Liver (tissue), 9 donors: ENCODE data around the gene SPG21. TPM values are rescaled to one million over a fixed set of nuclear protein-coding genes. Genes with fewer than 3 reads are reported as not detected.

ENCODE experiments used
- DNase-seq: peaks from one replicate; pipeline ENCODE4 v3.0.0-alpha.2; 2017; ENCODE audit warnings: low spot score
- H3K27ac ChIP-seq, 2 donors: one replicate each; pipeline ENCODE4 v1.7.0; 2013; ENCODE audit warnings: inconsistent platforms in 2 of 2, low read length in 2 of 2, control low read depth in 1 of 2, low read depth in 1 of 2, mild to moderate bottlenecking in 1 of 2
- H3K27me3 ChIP-seq, 4 donors: one replicate each; pipeline versions ENCODE4 v1.6.1 to v1.7.0; 2013; ENCODE audit warnings: low read length in 3 of 4, inconsistent platforms in 1 of 4, mild to moderate bottlenecking in 1 of 4, moderate library complexity in 1 of 4; ENCODE audit not compliant: control insufficient read depth in 4 of 4, insufficient read depth in 4 of 4
- H3K36me3 ChIP-seq, 4 donors: one replicate each; pipeline versions ENCODE4 v1.6.1 to v1.7.0; 2013; ENCODE audit warnings: low read length in 3 of 4, mild to moderate bottlenecking in 3 of 4, low read depth in 1 of 4, moderate library complexity in 1 of 4; ENCODE audit not compliant: control insufficient read depth in 4 of 4, insufficient read depth in 3 of 4
- H3K4me1 ChIP-seq, 4 donors: one replicate each; pipeline versions ENCODE4 v1.6.1 to v1.7.0; 2013; ENCODE audit warnings: low read length in 3 of 4, mild to moderate bottlenecking in 3 of 4, moderate library complexity in 1 of 4; ENCODE audit not compliant: control insufficient read depth in 4 of 4, insufficient read depth in 4 of 4
- H3K4me3 ChIP-seq, 3 donors: one replicate each; pipeline versions ENCODE4 v1.6.1 to v1.7.0; 2013; ENCODE audit warnings: low read length in 3 of 3, control low read depth in 1 of 3, low read depth in 1 of 3, mild to moderate bottlenecking in 1 of 3
- H3K9ac ChIP-seq, 2 donors: one replicate each; pipeline ENCODE4 v1.7.0; 2013; ENCODE audit warnings: low read length in 2 of 2, mild to moderate bottlenecking in 2 of 2, moderate library complexity in 2 of 2, control low read depth in 1 of 2, low read depth in 1 of 2
- H3K9me3 ChIP-seq, 4 donors: one replicate each; pipeline versions ENCODE4 v1.6.1 to v1.7.0; 2013; ENCODE audit warnings: low read length in 3 of 4; ENCODE audit not compliant: control insufficient read depth in 4 of 4
- FOXA1 ChIP-seq: IDR thresholded peaks from 2 replicates; pipeline ENCODE4 v1.6.1; 2016; ENCODE audit warnings: antibody characterized with exemption
- FOXA2 ChIP-seq: IDR thresholded peaks from 2 replicates; pipeline ENCODE4 v1.6.1; 2016; ENCODE audit warnings: antibody characterized with exemption
- GABPA ChIP-seq, 2 donors: IDR thresholded peaks in 1 of 2; conservative IDR thresholded peaks in 1 of 2; 2 replicates each; pipeline ENCODE4 v1.6.1; 2016; ENCODE audit warnings: antibody characterized with exemption in 2 of 2, mild to moderate bottlenecking in 1 of 2, moderate library complexity in 1 of 2
- HNF4A ChIP-seq, 2 donors: conservative IDR thresholded peaks; 2 replicates each; pipeline ENCODE4 v1.6.1; 2016; ENCODE audit warnings: antibody characterized with exemption in 2 of 2, mild to moderate bottlenecking in 2 of 2
- HNF4G ChIP-seq: IDR thresholded peaks from 2 replicates; pipeline ENCODE4 v1.6.1; 2016; ENCODE audit warnings: antibody characterized with exemption
- JUND ChIP-seq, 2 donors: IDR thresholded peaks; 2 replicates each; pipeline ENCODE4 v1.6.1; 2016; ENCODE audit warnings: antibody characterized with exemption in 2 of 2
- NR2F2 ChIP-seq: IDR thresholded peaks from 2 replicates; pipeline ENCODE4 v1.6.1; 2016; ENCODE audit warnings: antibody characterized with exemption
- RAD21 ChIP-seq, 2 donors: IDR thresholded peaks; 2 replicates each; pipeline ENCODE4 v1.6.1; 2016; ENCODE audit warnings: antibody characterized with exemption in 2 of 2, mild to moderate bottlenecking in 2 of 2
- RXRA ChIP-seq, 2 donors: IDR thresholded peaks; 2 replicates each; pipeline ENCODE4 v1.6.1; 2017 to 2018; ENCODE audit warnings: antibody characterized with exemption in 2 of 2, mild to moderate bottlenecking in 1 of 2
- SP1 ChIP-seq: IDR thresholded peaks from 2 replicates; pipeline ENCODE4 v1.6.1; 2018; ENCODE audit warnings: antibody characterized with exemption, mild to moderate bottlenecking
- TAF1 ChIP-seq: conservative IDR thresholded peaks from 2 replicates; pipeline ENCODE4 v1.6.1; 2016; ENCODE audit warnings: antibody characterized with exemption, mild to moderate bottlenecking
- YY1 ChIP-seq: IDR thresholded peaks from 2 replicates; pipeline ENCODE4 v1.6.1; 2016; ENCODE audit warnings: antibody characterized with exemption, mild to moderate bottlenecking
- WGBS: extraction: QIAGEN DNeasy Blood & Tissue Kit; methylation state at CpG from one replicate; pipeline ENCODE4 v1.1.7; 2013; 5-methylcytosine and 5-hydroxymethylcytosine counted together
- polyA plus RNA-seq, 2 donors: library from polyadenylated mRNA; stranded (reverse) in 1 of 2; unstranded in 1 of 2; fragments of 200-250 nt in 1 of 2; fragments of >200 nt in 1 of 2; fragmentation: Nextera tagmentation in 1 of 2; extraction: Ambion mirVana in 1 of 2; gene quantifications; one replicate each; pipeline versions ENCODE4 v1.2.1 to v1.2.3, GENCODE V29; 2013 to 2015
- total RNA-seq, 2 donors: library from RNA; depleted of rRNA; stranded (reverse); fragments of >200 nt; gene quantifications; one replicate each; pipeline ENCODE4 v1.2.3, GENCODE V29; 2014
- TF ChIP-seq, protein P1 (sequence below): IDR thresholded peaks from 2 replicates; pipeline ENCODE4 v1.6.1; 2016; ENCODE audit warnings: antibody characterized with exemption
- TF ChIP-seq, protein P2 (sequence below): fragments of 150-350 bp; IDR thresholded peaks from 2 replicates; pipeline ENCODE4 v1.5.1; 2017; ENCODE audit warnings: improper control_type of control experiment, low read depth, low read length; ENCODE audit not compliant: missing input control
- TF ChIP-seq, protein P3 (sequence below): IDR thresholded peaks from 2 replicates; pipeline ENCODE4 v1.6.1; 2016; ENCODE audit warnings: antibody characterized with exemption, mild to moderate bottlenecking
- donor health status: healthy.
- donor health status: healthy.
- donor health status: healthy.
- donor health status: healthy.
- donor health status: healthy.

Gene SPG21
- total and polyA plus RNA-seq, 4 donors = 27.4 to 50.7 (median 41.2) TPM

DNA sequence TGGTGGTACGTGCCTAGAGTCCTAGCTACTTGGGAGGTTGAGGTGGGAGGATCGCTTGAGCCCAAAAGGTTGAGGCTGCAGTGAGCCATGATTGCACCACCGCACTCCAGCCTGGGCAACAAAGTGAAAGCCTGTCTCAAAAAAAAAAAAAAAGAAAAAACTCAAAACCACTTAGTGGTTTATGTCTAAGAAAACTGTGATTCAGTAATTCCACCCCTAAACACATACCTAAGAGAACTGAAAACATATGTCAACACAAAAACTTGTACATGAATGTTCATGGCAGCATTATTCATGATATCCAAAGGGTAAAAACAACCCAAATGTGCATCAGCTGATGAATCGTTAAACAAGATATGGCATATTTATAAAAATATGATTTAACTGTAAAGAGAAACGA is 14.3 kb downstream of the SPG21 start (continued):
- TF ChIP-seq, protein P1, sequence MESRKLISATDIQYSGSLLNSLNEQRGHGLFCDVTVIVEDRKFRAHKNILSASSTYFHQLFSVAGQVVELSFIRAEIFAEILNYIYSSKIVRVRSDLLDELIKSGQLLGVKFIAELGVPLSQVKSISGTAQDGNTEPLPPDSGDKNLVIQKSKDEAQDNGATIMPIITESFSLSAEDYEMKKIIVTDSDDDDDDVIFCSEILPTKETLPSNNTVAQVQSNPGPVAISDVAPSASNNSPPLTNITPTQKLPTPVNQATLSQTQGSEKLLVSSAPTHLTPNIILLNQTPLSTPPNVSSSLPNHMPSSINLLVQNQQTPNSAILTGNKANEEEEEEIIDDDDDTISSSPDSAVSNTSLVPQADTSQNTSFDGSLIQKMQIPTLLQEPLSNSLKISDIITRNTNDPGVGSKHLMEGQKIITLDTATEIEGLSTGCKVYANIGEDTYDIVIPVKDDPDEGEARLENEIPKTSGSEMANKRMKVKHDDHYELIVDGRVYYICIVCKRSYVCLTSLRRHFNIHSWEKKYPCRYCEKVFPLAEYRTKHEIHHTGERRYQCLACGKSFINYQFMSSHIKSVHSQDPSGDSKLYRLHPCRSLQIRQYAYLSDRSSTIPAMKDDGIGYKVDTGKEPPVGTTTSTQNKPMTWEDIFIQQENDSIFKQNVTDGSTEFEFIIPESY = no peak
- no peak for TF ChIP-seq YY1
- TF ChIP-seq, protein P2, sequence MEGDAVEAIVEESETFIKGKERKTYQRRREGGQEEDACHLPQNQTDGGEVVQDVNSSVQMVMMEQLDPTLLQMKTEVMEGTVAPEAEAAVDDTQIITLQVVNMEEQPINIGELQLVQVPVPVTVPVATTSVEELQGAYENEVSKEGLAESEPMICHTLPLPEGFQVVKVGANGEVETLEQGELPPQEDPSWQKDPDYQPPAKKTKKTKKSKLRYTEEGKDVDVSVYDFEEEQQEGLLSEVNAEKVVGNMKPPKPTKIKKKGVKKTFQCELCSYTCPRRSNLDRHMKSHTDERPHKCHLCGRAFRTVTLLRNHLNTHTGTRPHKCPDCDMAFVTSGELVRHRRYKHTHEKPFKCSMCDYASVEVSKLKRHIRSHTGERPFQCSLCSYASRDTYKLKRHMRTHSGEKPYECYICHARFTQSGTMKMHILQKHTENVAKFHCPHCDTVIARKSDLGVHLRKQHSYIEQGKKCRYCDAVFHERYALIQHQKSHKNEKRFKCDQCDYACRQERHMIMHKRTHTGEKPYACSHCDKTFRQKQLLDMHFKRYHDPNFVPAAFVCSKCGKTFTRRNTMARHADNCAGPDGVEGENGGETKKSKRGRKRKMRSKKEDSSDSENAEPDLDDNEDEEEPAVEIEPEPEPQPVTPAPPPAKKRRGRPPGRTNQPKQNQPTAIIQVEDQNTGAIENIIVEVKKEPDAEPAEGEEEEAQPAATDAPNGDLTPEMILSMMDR = no peak

DNA sequence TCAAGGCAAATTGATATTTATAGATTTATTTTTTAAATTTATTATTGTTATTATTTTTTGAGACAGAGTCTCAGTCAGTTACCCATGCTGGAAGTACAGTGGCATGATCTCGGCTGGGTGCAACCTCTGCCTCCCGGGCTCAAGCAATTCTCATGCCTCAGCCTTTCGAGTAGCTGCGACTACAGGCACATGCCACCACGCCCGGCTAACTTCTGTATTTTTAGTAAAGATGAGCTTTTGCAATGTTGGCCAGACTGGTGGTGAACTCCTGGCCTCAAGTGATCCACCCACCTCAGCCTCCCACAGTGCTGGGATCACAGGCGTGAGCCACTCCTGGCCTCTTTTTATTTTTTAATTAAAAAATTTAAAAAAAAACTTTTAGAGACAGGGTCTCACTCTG is 19.0 kb downstream of the SPG21 start:
- TF ChIP-seq RAD21 (IDR thresholded peaks at IDR 0.05) = no peak
- no peak for TF ChIP-seq FOXA1
- TF ChIP-seq, protein P1 = no peak
- TF ChIP-seq NR2F2 = no peak
- TF ChIP-seq YY1 = no peak
- no peak for TF ChIP-seq FOXA2
- TF ChIP-seq HNF4A (conservative IDR thresholded peaks at IDR 0.05) = no peak
- no peak for TF ChIP-seq GABPA (IDR thresholded peaks at IDR 0.05 in 1 of 2, conservative IDR thresholded peaks at IDR 0.05 in 1 of 2)
- no peak for TF ChIP-seq JUND (IDR thresholded peaks at IDR 0.05)
- TF ChIP-seq, protein P2 = no peak
- TF ChIP-seq, protein P3, sequence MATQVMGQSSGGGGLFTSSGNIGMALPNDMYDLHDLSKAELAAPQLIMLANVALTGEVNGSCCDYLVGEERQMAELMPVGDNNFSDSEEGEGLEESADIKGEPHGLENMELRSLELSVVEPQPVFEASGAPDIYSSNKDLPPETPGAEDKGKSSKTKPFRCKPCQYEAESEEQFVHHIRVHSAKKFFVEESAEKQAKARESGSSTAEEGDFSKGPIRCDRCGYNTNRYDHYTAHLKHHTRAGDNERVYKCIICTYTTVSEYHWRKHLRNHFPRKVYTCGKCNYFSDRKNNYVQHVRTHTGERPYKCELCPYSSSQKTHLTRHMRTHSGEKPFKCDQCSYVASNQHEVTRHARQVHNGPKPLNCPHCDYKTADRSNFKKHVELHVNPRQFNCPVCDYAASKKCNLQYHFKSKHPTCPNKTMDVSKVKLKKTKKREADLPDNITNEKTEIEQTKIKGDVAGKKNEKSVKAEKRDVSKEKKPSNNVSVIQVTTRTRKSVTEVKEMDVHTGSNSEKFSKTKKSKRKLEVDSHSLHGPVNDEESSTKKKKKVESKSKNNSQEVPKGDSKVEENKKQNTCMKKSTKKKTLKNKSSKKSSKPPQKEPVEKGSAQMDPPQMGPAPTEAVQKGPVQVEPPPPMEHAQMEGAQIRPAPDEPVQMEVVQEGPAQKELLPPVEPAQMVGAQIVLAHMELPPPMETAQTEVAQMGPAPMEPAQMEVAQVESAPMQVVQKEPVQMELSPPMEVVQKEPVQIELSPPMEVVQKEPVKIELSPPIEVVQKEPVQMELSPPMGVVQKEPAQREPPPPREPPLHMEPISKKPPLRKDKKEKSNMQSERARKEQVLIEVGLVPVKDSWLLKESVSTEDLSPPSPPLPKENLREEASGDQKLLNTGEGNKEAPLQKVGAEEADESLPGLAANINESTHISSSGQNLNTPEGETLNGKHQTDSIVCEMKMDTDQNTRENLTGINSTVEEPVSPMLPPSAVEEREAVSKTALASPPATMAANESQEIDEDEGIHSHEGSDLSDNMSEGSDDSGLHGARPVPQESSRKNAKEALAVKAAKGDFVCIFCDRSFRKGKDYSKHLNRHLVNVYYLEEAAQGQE = no peak
- no peak for TF ChIP-seq SP1
- no peak for TF ChIP-seq TAF1
- TF ChIP-seq RXRA (IDR thresholded peaks at IDR 0.05) = no peak
- no peak for TF ChIP-seq HNF4G
- Histone ChIP-seq H3K9ac (no peak overlapping the region), H3K36me3 (peaks cover 6 to 59% (median 45%) of the 10 kb centered on the region in 4 donors), H3K27ac (no peak overlapping the region), H3K9me3 (no peaks in the 10 kb centered on the region), H3K4me1 (no peaks in the 10 kb centered on the region), H3K27me3 (no peaks in the 10 kb centered on the region), H3K4me3 (no peak overlapping the region)
- 87% methylated on average over 7 of the region's 7 CpGs for WGBS
- DNase-seq = no peak
